ENCODE data around the gene HTR1D.

DNA sequence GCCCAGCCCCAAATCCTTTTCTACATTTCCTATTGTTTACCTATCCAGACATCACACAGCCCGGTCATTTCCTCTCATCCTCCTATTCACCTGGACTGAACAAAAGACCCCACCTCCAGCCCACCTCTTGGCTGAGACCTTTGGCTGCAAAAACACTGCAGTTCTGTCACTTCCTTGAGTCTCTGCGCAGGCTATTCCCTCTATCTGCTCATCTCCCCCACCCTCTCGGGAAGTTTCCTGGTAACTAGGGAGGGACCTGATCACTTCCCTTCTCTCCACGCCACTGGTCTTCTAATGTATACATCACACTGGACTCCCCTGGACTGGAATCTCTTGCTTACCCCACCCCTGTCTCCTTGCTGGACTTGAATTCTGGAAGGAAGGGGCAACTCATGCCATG lies 5.3 kb downstream of the HTR1D start:
- TF ChIP-seq, protein P1, sequence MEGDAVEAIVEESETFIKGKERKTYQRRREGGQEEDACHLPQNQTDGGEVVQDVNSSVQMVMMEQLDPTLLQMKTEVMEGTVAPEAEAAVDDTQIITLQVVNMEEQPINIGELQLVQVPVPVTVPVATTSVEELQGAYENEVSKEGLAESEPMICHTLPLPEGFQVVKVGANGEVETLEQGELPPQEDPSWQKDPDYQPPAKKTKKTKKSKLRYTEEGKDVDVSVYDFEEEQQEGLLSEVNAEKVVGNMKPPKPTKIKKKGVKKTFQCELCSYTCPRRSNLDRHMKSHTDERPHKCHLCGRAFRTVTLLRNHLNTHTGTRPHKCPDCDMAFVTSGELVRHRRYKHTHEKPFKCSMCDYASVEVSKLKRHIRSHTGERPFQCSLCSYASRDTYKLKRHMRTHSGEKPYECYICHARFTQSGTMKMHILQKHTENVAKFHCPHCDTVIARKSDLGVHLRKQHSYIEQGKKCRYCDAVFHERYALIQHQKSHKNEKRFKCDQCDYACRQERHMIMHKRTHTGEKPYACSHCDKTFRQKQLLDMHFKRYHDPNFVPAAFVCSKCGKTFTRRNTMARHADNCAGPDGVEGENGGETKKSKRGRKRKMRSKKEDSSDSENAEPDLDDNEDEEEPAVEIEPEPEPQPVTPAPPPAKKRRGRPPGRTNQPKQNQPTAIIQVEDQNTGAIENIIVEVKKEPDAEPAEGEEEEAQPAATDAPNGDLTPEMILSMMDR (IDR thresholded peaks at IDR 0.05; ENCODE audit: poor library complexity, severe bottlenecking), result no peak
- TF ChIP-seq EZH2 (IDR thresholded peaks at IDR 0.05; ENCODE audit: borderline replicate concordance, insufficient read depth, low read length, poor library complexity, severe bottlenecking) (no peak), POLR2AphosphoS5 (IDR thresholded peaks at IDR 0.05) (no peak), EP300 (conservative IDR thresholded peaks at IDR 0.05; ENCODE audit: poor library complexity, severe bottlenecking) (no peak), SMC3 (conservative IDR thresholded peaks at IDR 0.05; ENCODE audit: poor library complexity) (no peak), RAD21 (conservative IDR thresholded peaks at IDR 0.05) (no peak), MXI1 (conservative IDR thresholded peaks at IDR 0.05; ENCODE audit: poor library complexity, severe bottlenecking) (no peak)
